K562 (cell line): ENCODE data around the gene ROPN1L. TPM values are rescaled to one million over a fixed set of nuclear protein-coding genes. Genes with fewer than 3 reads are reported as not detected.

Experiments
- CREB3L1 ChIP-seq: fragments of 450-650 bp; IDR thresholded peaks from 2 replicates; pipeline ENCODE4 v1.6.1; 2014; ENCODE audit warnings: low read depth, mild to moderate bottlenecking, moderate library complexity, borderline replicate concordance
- HCFC1 ChIP-seq: IDR thresholded peaks from 2 replicates; pipeline ENCODE4 v1.6.1; 2012; ENCODE audit warnings: low read depth, low read length, improper control_type of control experiment
- NBN ChIP-seq: fragments of 450-650 bp; IDR thresholded peaks from 2 replicates; pipeline ENCODE4 v1.6.1; 2016; ENCODE audit warnings: low read depth, mild to moderate bottlenecking
- NONO ChIP-seq, 2 experiments: fragments of 200-400 bp in 1 of 2; fragments of 450-650 bp in 1 of 2; formaldehyde crosslinking in 1 of 2; IDR thresholded peaks; 2 replicates each; pipeline ENCODE4 v1.6.1; 2017; ENCODE audit warnings: low read depth in 2 of 2, mild to moderate bottlenecking in 2 of 2, moderate library complexity in 2 of 2, low read length in 1 of 2
- NR0B1 ChIP-seq: fragments of 450-650 bp; IDR thresholded peaks from one replicate; pipeline ENCODE4 v1.6.1; 2018; ENCODE audit warnings: mild to moderate bottlenecking, moderate library complexity; ENCODE audit not compliant: partially characterized antibody
- PHTF2 ChIP-seq: fragments of 250-450 bp; sonication (Bioruptor Pico); IDR thresholded peaks from 2 replicates; pipeline ENCODE4 v1.5.0; 2021; ENCODE audit warnings: mild to moderate bottlenecking
- PKNOX1 ChIP-seq: fragments of 450-650 bp; IDR thresholded peaks from 2 replicates; pipeline ENCODE4 v1.6.1; 2016
- ZBTB7A ChIP-seq: IDR thresholded peaks from 2 replicates; pipeline ENCODE4 v1.6.1; 2011; ENCODE audit warnings: low read depth, mild to moderate bottlenecking, low read length, moderate library complexity, borderline replicate concordance; ENCODE audit not compliant: control insufficient read depth
- ZEB2 ChIP-seq: fragments of 450-650 bp; IDR thresholded peaks from 2 replicates; pipeline ENCODE4 v1.6.1; 2016
- ZNF354B ChIP-seq: fragments of 250-450 bp; sonication (Bioruptor Pico); IDR thresholded peaks from 2 replicates; pipeline ENCODE4 v1.4.0; 2020
- polyA plus RNA-seq, 8 experiments: library from polyadenylated mRNA; depleted of rRNA in 4 of 8; stranded (reverse) in 5 of 8; unstranded in 3 of 8; fragments of >200 nt; fragmentation: Nextera tagmentation in 2 of 8; fragmentation: Illumina TruSeq in 1 of 8; extraction: Ambion mirVana in 2 of 8; extraction: Trizol in 1 of 8; gene quantifications; 2 replicates each; pipeline versions ENCODE4 v1.2.1 to v1.2.3, GENCODE V29; 2011 to 2014; ENCODE audit warnings: inconsistent platforms in 1 of 8, missing spikeins in 1 of 8
- total RNA-seq, 7 experiments: library from RNA; depleted of rRNA in 6 of 7; stranded (reverse); fragments of >200 nt in 6 of 7; fragmentation: Illumina TruSeq in 2 of 7; extraction: Trizol in 2 of 7; gene quantifications; 2 replicates each; pipeline versions ENCODE4 v1.2.1 to v1.2.3, GENCODE V29; 2011 to 2021; ENCODE audit warnings: low replicate concordance in 1 of 7

Gene ROPN1L
- total and polyA plus RNA-seq, 9 of the 15 experiments (the other 6 are each of a cell fraction or from before 2014, with no cell fraction given) = 0.04 to 0.85 (median 0.24) TPM; not detected in 3

- peak; percentile 67; the same call in 1 of the 2 replicates for TF ChIP-seq ZBTB7A
- TF ChIP-seq PHTF2 = no peak
- 0 out of 4 replicates have a peak, but pooled peaks of 1 of the 2 experiments have one; percentile 40 for TF ChIP-seq NONO (IDR thresholded peaks at IDR 0.05; ENCODE audit: low read depth in 2 of 2, low read length in 1 of 2)
- no peak for TF ChIP-seq NR0B1
- 0 out of 2 replicates have a peak, but pooled peaks have one; percentile 11 for TF ChIP-seq HCFC1
- TF ChIP-seq NBN = peak; percentile 84
- TF ChIP-seq CREB3L1 = peak; percentile 36; the same call in 1 of the 2 replicates
- 0 out of 2 replicates have a peak, but pooled peaks have one; percentile 17 for TF ChIP-seq ZNF354B (CRISPR knock-in tag)
- TF ChIP-seq ZEB2 = 0 out of 2 replicates have a peak, but pooled peaks have one; percentile 18
- TF ChIP-seq PKNOX1 = peak; percentile 97
Observed at GRCh38 chr5:10441083-10441991, at the start of gene ROPN1L (continued).
